ENCODE measurements around the gene NCL.

- TF ChIP-seq CTCF (IDR thresholded peaks at IDR 0.05) = no peak
- TF ChIP-seq ZFX (IDR thresholded peaks at IDR 0.05; ENCODE audit: borderline replicate concordance) = no peak
Observed at GRCh38 chr2:231512222-231512621, 47.9 kb upstream of the NCL start.
